GM19463 (cell line): ENCODE measurements around the gene IRF3.
"Not testable (repeated sequence)": the region's sequence is repeated elsewhere in the genome, so short reads cannot be mapped to it uniquely, and the experiment has no call there.

Source experiments
- ATAC-seq: cut with Tn5 transposase; IDR thresholded peaks from one replicate; pipeline ENCODE4 v1.9.1; 2021; ENCODE audit warnings: mild to moderate bottlenecking, moderate library complexity; ENCODE audit not compliant: unreplicated experiment

The IRF3 gene

GRCh38 chr19:49626226-49626625 is 39.4 kb downstream of the IRF3 start:
- no peak for ATAC-seq

DNA sequence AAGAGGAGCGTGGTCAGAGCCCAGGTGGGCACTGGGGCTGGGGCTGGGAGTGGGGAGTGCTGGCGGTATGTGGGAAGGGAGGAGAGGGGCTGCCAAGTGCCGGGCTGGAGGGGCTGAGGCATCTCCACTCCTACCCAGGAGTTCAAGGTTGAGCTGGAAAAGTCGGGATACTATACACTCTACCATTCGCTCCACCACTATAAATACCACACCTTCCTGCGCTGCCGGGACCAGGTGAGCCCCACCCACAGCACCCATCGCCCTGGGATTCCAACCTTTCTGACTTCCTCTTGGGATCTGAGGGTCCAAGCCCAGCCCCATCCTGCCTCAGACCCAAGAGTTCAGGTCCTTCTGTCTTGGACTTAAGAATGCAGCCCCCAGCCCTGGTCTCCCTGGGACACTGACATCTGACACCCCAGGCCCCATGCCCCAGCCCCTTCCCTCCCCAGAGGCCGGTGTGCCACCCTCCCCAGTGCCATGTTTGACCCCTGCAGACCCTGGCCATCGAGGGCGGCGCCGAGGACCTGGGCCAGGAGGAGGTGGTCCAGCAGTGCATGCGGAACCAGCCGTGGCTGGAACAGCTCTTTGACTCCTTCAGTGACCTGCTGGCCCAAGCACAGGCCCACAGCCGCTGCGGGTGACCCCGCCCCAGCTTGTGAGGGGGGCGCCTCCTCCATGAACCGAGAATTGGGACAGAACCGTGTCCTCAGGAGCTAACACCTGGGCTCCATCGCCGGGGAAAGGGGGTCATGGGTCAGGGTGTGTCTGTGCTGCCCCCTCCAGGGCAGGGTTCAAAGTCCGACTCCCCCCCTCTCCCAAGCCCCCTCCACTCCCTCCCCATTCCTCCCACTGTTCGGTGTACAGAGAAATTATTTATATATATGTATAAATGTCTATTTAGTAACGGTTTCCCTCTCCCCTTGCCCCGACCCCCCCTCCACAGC is 40.4 kb downstream of the IRF3 start:
- no peak for ATAC-seq

DNA sequence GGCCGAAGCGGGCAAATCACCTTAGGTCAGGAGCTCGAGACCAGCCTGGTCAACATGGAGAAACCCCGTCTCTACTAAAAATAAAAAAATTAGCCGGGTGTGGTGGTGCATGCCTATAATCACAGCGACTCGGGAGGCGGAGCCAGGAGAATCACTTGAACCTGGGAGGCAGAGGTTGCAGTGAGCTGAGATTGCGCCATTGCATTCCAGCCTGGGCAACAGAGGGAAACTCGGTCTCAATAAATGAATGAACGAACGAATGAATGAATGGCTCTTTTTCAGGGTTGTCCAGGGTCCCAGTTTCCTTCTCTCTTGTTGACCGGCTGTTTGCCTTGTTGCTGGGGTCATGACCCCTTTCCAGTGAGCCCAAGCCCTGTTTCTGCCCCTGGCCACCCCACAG is 47.8 kb downstream of the IRF3 start:
- ATAC-seq: not testable (repeated sequence)

- ATAC-seq: no peak
These were observed 48.7 kb downstream of the IRF3 start for GRCh38 chr19:49616945-49617344.

DNA sequence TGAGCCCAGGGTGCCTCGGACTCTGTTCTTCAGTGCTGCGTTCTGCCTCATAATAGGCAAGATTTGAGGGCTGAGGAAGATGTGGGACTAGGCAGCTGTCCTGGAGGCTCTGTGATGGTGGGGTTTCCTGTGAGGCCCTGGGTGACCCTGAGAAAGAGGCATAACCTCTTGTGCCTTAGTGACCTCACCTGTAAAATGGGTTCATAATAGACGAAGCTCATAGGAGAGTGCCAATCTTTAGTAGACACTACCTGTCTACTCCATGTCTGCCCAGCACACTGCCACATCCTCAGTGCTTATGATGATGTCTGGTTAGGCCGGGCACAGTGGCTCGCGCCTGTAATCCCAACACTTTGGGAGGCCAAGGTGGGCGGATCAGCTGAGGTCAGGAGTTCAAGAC is 49.1 kb downstream of the IRF3 start:
- ATAC-seq: no peak

DNA sequence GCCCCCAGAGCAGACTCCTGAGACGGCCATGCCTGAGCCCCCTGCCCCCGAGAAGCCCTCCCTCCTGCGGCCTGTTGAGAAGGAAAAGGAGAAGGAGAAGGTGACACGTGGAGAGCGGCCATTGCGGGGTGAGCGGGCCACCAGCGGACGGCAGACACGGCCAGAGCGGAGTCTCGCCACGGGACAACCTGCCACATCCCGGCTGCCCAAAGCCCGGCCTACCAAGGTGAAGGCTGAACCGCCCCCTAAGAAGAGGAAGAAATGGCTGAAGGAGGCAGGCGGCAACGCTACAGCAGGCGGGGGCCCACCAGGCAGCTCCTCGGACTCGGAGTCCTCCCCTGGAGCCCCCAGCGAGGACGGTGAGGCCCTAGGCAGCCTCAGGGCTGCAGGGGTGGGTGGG is 49.8 kb downstream of the IRF3 start:
- ATAC-seq: no peak

DNA sequence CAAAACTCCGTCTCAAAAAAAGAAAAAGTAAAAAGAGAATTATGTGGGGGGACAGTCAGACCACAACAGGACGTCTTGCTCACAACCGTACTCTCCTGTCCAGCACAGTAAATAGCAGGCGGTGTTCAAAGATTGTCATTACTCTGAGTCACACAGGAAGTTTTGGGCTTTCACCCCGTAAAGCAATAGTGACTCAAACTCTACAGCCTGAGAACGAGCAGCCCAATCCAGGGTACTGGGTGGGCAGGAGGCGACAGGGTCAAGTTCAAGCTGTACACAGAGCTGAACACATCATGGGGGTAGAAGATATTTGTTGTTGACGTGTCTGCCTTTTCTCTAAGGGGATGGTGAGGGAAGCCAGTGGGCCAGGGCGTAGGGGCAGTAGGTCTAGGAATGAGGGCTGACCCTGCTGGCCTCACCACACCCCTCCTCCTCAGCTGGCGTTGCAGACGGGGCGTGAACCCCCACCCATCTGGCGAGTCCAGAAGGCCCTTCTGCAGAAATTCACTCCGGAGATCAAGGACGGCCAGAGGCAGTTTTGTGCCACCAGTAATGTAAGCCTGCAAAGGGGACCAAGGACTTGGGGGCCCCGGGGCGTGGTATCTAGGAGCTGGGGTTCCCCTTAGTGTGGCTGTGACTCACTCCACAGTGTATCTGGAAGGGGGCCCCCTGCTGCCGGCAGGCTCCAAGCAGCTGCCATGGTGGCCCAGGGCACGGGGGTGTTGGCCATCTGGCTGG is 51.4 kb downstream of the IRF3 start:
- no peak for ATAC-seq

GRCh38 chr19:49613374-49613773 is 52.3 kb downstream of the IRF3 start:
- ATAC-seq: no peak
